Neuronal stem cell (in vitro differentiated cells): Measurements from ENCODE around the gene IL12A.

ENCODE experiments used
- DNase-seq: peaks from one replicate; pipeline ENCODE4 v3.0.0-alpha.2; 2013; ENCODE audit warnings: low spot score
- H2AFZ ChIP-seq: one replicate; pipeline ENCODE4 v1.6.1; 2013; ENCODE audit warnings: mild to moderate bottlenecking, low read length, inconsistent platforms
- H2AK5ac ChIP-seq: 2 replicates; pipeline ENCODE4 v1.6.1; 2013; ENCODE audit warnings: low read depth, mild to moderate bottlenecking, inconsistent platforms, low read length, moderate library complexity, mixed read lengths
- H2BK120ac ChIP-seq: 2 replicates; pipeline ENCODE4 v1.6.1; 2013; ENCODE audit warnings: low read depth, mild to moderate bottlenecking, inconsistent platforms, low read length, moderate library complexity, mixed read lengths
- H2BK12ac ChIP-seq: one replicate; pipeline ENCODE4 v1.6.1; 2013; ENCODE audit warnings: low read length, inconsistent platforms
- H2BK15ac ChIP-seq: 2 replicates; pipeline ENCODE4 v1.6.1; 2013; ENCODE audit warnings: mild to moderate bottlenecking, low read length, inconsistent platforms, mixed read lengths
- H2BK5ac ChIP-seq: one replicate; pipeline ENCODE4 v1.6.1; 2013; ENCODE audit warnings: inconsistent platforms, mild to moderate bottlenecking, low read length, moderate library complexity
- H3K14ac ChIP-seq: one replicate; pipeline ENCODE4 v1.6.1; 2013; ENCODE audit warnings: low read length, inconsistent platforms
- H3K18ac ChIP-seq: 2 replicates; pipeline ENCODE4 v1.6.1; 2013; ENCODE audit warnings: low read length, inconsistent platforms
- H3K23ac ChIP-seq: 2 replicates; pipeline ENCODE4 v1.6.1; 2013; ENCODE audit warnings: low read depth, mild to moderate bottlenecking, mixed read lengths, low read length, inconsistent platforms; ENCODE audit not compliant: poor library complexity
- H3K27ac ChIP-seq: replicated peaks from 3 replicates; pipeline ENCODE4 v1.5.1; 2013; ENCODE audit warnings: low read length, inconsistent platforms
- H3K27me3 ChIP-seq, 3 experiments: 2 replicates each; pipeline ENCODE4 v1.6.1; 2013; ENCODE audit warnings: low read length in 3 of 3, mild to moderate bottlenecking in 2 of 3, inconsistent platforms in 1 of 3, low read depth in 1 of 3, mixed read lengths in 1 of 3, moderate library complexity in 1 of 3; ENCODE audit not compliant: control insufficient read depth in 3 of 3, insufficient read depth in 3 of 3
- H3K36me3 ChIP-seq, 2 donors: replicated peaks in 1 of 2; 2 replicates each; pipeline ENCODE4 v1.6.1; 2013; ENCODE audit warnings: low read length in 2 of 2; ENCODE audit not compliant: control insufficient read depth in 2 of 2, insufficient read depth in 2 of 2
- H3K4ac ChIP-seq: 2 replicates; pipeline ENCODE4 v1.6.1; 2013; ENCODE audit warnings: inconsistent platforms, mild to moderate bottlenecking, low read length, moderate library complexity
- H3K4me1 ChIP-seq, 2 donors: 1 replicate in 1 of 2; 2 replicates in 1 of 2; pipeline ENCODE4 v1.6.1; 2013; ENCODE audit warnings: low read length in 2 of 2, low read depth in 1 of 2; ENCODE audit not compliant: control insufficient read depth in 2 of 2, insufficient read depth in 1 of 2
- H3K4me2 ChIP-seq: one replicate; pipeline ENCODE4 v1.6.1; 2013; ENCODE audit warnings: mild to moderate bottlenecking, low read length, inconsistent platforms; ENCODE audit not compliant: insufficient read depth, poor library complexity, severe bottlenecking
- H3K4me3 ChIP-seq, 2 donors: 2 replicates each; pipeline ENCODE4 v1.5.1; 2013; ENCODE audit warnings: low read length in 2 of 2, mild to moderate bottlenecking in 2 of 2, inconsistent platforms in 1 of 2, moderate library complexity in 1 of 2
- H3K79me1 ChIP-seq: one replicate; pipeline ENCODE4 v1.6.1; 2013; ENCODE audit warnings: low read depth, mild to moderate bottlenecking, inconsistent platforms, low read length, moderate library complexity
- H3K9ac ChIP-seq: one replicate; pipeline ENCODE4 v1.6.1; 2013; ENCODE audit warnings: mild to moderate bottlenecking, low read depth, low read length, inconsistent platforms; ENCODE audit not compliant: poor library complexity
- H3K9me3 ChIP-seq, 2 donors: replicated peaks in 1 of 2; 2 replicates each; pipeline versions ENCODE3 to v1.6.1; 2013; ENCODE audit warnings: low read length in 2 of 2, mild to moderate bottlenecking in 2 of 2, inconsistent platforms in 1 of 2, low read depth in 1 of 2, mixed read lengths in 1 of 2, moderate library complexity in 1 of 2; ENCODE audit not compliant: control insufficient read depth in 2 of 2, insufficient read depth in 1 of 2
- H4K8ac ChIP-seq: one replicate; pipeline ENCODE4 v1.6.1; 2013; ENCODE audit warnings: low read depth, mild to moderate bottlenecking, inconsistent platforms, low read length, moderate library complexity
- H4K91ac ChIP-seq: one replicate; pipeline ENCODE4 v1.6.1; 2013; ENCODE audit warnings: low read length, low read depth, mild to moderate bottlenecking, inconsistent platforms; ENCODE audit not compliant: poor library complexity
- WGBS, 2 donors: extraction: QIAGEN DNeasy Blood & Tissue Kit; methylation state at CpG; one replicate each; pipeline ENCODE4 v1.1.7; 2013; ENCODE audit warnings: missing lambda C conversion rate in 2 of 2, mixed read lengths in 1 of 2; ENCODE audit not compliant: insufficient read length in 2 of 2, insufficient replicate concordance in 1 of 2; ENCODE audit errors: extremely low coverage in 2 of 2; 5-methylcytosine and 5-hydroxymethylcytosine counted together

The IL12A gene

GRCh38 chr3:160010578-160010977 lies 21.9 kb downstream of the IL12A start:
- Histone ChIP-seq H3K9me3 (no peaks in the 10 kb centered on the region), H3K4me2 (no peak overlapping the region), H3K4me3 (no peak overlapping the region), H3K27ac (no peak overlapping the region), H3K4ac (no peak overlapping the region), H3K9ac (no peak overlapping the region), H4K91ac (no peak overlapping the region), H4K8ac (no peak overlapping the region), H2BK15ac (no peak overlapping the region), H2BK12ac (no peak overlapping the region), H3K27me3 (no peaks in the 10 kb centered on the region), H3K36me3 (no peaks in the 10 kb centered on the region), H2BK120ac (no peak overlapping the region), H3K14ac (no peak overlapping the region), H3K23ac (no peak overlapping the region), H3K79me1 (no peaks in the 10 kb centered on the region), H3K18ac (no peak overlapping the region), H2BK5ac (no peak overlapping the region), H3K4me1 (no peaks in the 10 kb centered on the region), H2AFZ (no peak overlapping the region), H2AK5ac (no peak overlapping the region)
- no peak for DNase-seq
- WGBS, 2 donors: no CpG with 5 or more reads among the region's 4 CpGs

GRCh38 chr3:160012108-160012507 lies 23.5 kb downstream of the IL12A start:
- DNase-seq: no peak
- H3K4me3 ChIP-seq: no peak overlapping the region
- no peak overlapping the region for H3K4me2 ChIP-seq

GRCh38 chr3:160016972-160017371 lies 28.3 kb downstream of the IL12A start:
- Histone ChIP-seq H3K27ac (no peak overlapping the region), H2BK5ac (no peak overlapping the region), H2AK5ac (no peak overlapping the region), H3K27me3 (no peaks in the 10 kb centered on the region), H3K9ac (no peak overlapping the region), H2BK12ac (no peak overlapping the region), H3K9me3 (no peaks in the 10 kb centered on the region), H3K14ac (no peak overlapping the region), H4K8ac (no peak overlapping the region), H3K4me2 (no peak overlapping the region), H3K4ac (no peak overlapping the region), H2BK15ac (no peak overlapping the region), H2BK120ac (no peak overlapping the region), H3K18ac (no peak overlapping the region), H2AFZ (no peak overlapping the region), H3K4me1 (no peaks in the 10 kb centered on the region), H3K36me3 (no peaks in the 10 kb centered on the region), H4K91ac (no peak overlapping the region), H3K23ac (no peak overlapping the region), H3K4me3 (no peak overlapping the region), H3K79me1 (no peaks in the 10 kb centered on the region)
- WGBS, 2 donors: no CpG with 5 or more reads among the region's 1 CpG
- no peak for DNase-seq

More at GRCh38 chr3:160012108-160012507, 23.5 kb downstream of the IL12A start:
- H4K8ac ChIP-seq: no peak overlapping the region
- H3K14ac ChIP-seq: no peak overlapping the region
- H3K9me3 ChIP-seq: no peaks in the 10 kb centered on the region
- H2AFZ ChIP-seq: no peak overlapping the region
- H2BK5ac ChIP-seq: no peak overlapping the region
- no peak overlapping the region for H4K91ac ChIP-seq
- no peak overlapping the region for H3K18ac ChIP-seq
- H2BK12ac ChIP-seq: no peak overlapping the region
- WGBS, 2 donors: no CpG with 5 or more reads among the region's 2 CpGs
- no peak overlapping the region for H2AK5ac ChIP-seq
- no peak overlapping the region for H3K27ac ChIP-seq
- no peaks in the 10 kb centered on the region for H3K36me3 ChIP-seq
- H3K4me1 ChIP-seq: no peaks in the 10 kb centered on the region
- H3K23ac ChIP-seq: no peak overlapping the region
- H3K9ac ChIP-seq: no peak overlapping the region
- no peak overlapping the region for H3K4ac ChIP-seq
- H3K79me1 ChIP-seq: no peaks in the 10 kb centered on the region
- H2BK120ac ChIP-seq: no peak overlapping the region
- no peaks in the 10 kb centered on the region for H3K27me3 ChIP-seq
- H2BK15ac ChIP-seq: no peak overlapping the region

- H3K23ac ChIP-seq: no peak overlapping the region
- H3K4me2 ChIP-seq: no peak overlapping the region
- no peak overlapping the region for H4K8ac ChIP-seq
- no peak overlapping the region for H3K9ac ChIP-seq
- no peaks in the 10 kb centered on the region for H3K27me3 ChIP-seq
- no peak overlapping the region for H2AK5ac ChIP-seq
- WGBS, 2 donors: no CpG with 5 or more reads among the region's 5 CpGs
- H2BK120ac ChIP-seq: no peak overlapping the region
- no peak overlapping the region for H3K4me3 ChIP-seq
- no peak overlapping the region for H4K91ac ChIP-seq
- H3K4ac ChIP-seq: no peak overlapping the region
- H2BK15ac ChIP-seq: no peak overlapping the region
- no peak overlapping the region for H3K14ac ChIP-seq
- H2BK12ac ChIP-seq: no peak overlapping the region
- no peaks in the 10 kb centered on the region for H3K9me3 ChIP-seq
- no peaks in the 10 kb centered on the region for H3K4me1 ChIP-seq
- no peak overlapping the region for H3K18ac ChIP-seq
- H3K36me3 ChIP-seq: no peaks in the 10 kb centered on the region
- no peak overlapping the region for H2BK5ac ChIP-seq
- no peak overlapping the region for H3K27ac ChIP-seq
- H3K79me1 ChIP-seq: no peaks in the 10 kb centered on the region
- no peak for DNase-seq
- no peak overlapping the region for H2AFZ ChIP-seq
Observed at GRCh38 chr3:160018959-160019358, 30.3 kb downstream of the IL12A start.
